HEK293 (cell line): ENCODE measurements around the gene MELTF.

Experiments used
- CTCF ChIA-PET: fragments of 350-600 bp; formaldehyde crosslinking; extraction: SDS; loops from one replicate; lab custom pipeline; 2021; ENCODE audit warnings: antibody characterized with exemption; lab: Yijun Ruan, JAX
- POLR2A ChIA-PET: fragments of 300-600 bp; formaldehyde crosslinking; extraction: SDS; loops from one replicate; lab custom pipeline; 2020; ENCODE audit warnings: antibody characterized with exemption, inconsistent platforms; lab: Yijun Ruan, JAX
- H3K27ac ChIP-seq: fragments of 200-500 bp; sonication (Bioruptor generic); 2 replicates; pipeline ENCODE4 v1.5.1; 2014; ENCODE audit warnings: low read depth, low read length, control low read depth, inconsistent platforms; ENCODE audit errors: extremely low read depth
- H3K36me3 ChIP-seq, 2 experiments: fragments of 200-500 bp in 1 of 2; sonication (Bioruptor generic) in 1 of 2; 1 replicate in 1 of 2; 2 replicates in 1 of 2; pipeline ENCODE4 v1.5.1; 2014 to 2017; ENCODE audit warnings: inconsistent platforms in 2 of 2, low read length in 2 of 2; ENCODE audit not compliant: control insufficient read depth in 2 of 2, insufficient read depth in 1 of 2
- H3K4me1 ChIP-seq: fragments of 200-500 bp; sonication (Bioruptor generic); 2 replicates; pipeline ENCODE4 v1.5.1; 2014; ENCODE audit warnings: mild to moderate bottlenecking, low read length, inconsistent platforms; ENCODE audit not compliant: control insufficient read depth, insufficient read depth
- H3K4me3 ChIP-seq: 2 replicates; pipeline ENCODE4 v1.5.1; 2011; ENCODE audit warnings: low read depth, mild to moderate bottlenecking, control low read depth, low read length, moderate library complexity
- H3K9me3 ChIP-seq: fragments of 200-500 bp; sonication (Bioruptor generic); 2 replicates; pipeline ENCODE4 v1.5.1; 2014; ENCODE audit warnings: low read depth, low read length, inconsistent platforms; ENCODE audit not compliant: control insufficient read depth, insufficient read depth
- GLIS2 ChIP-seq: fragments of 450-650 bp; formaldehyde crosslinking; IDR thresholded peaks from 2 replicates; pipeline ENCODE4 v1.5.1; 2016; ENCODE audit warnings: missing biosample characterization, missing genetic modification characterization
- KLF7 ChIP-seq: fragments of 450-650 bp; formaldehyde crosslinking; IDR thresholded peaks from 2 replicates; pipeline ENCODE4 v1.5.1; 2016; ENCODE audit warnings: missing biosample characterization, missing genetic modification characterization, borderline replicate concordance
- KLF9 ChIP-seq: fragments of 450-650 bp; formaldehyde crosslinking; IDR thresholded peaks from 2 replicates; pipeline ENCODE4 v1.5.1; 2016; ENCODE audit warnings: missing biosample characterization, missing genetic modification characterization, low read depth
- ZIC2 ChIP-seq: fragments of 450-650 bp; formaldehyde crosslinking; IDR thresholded peaks from 2 replicates; pipeline ENCODE4 v1.5.1; 2016; ENCODE audit warnings: missing biosample characterization, missing genetic modification characterization
- ZNF10 ChIP-seq: fragments of 450-650 bp; formaldehyde crosslinking; IDR thresholded peaks from 2 replicates; pipeline ENCODE4 v1.5.1; 2017; ENCODE audit warnings: missing biosample characterization, missing genetic modification characterization
- ZNF175 ChIP-seq: fragments of 450-650 bp; formaldehyde crosslinking; IDR thresholded peaks from 2 replicates; pipeline ENCODE4 v1.5.1; 2016; ENCODE audit warnings: missing biosample characterization, missing genetic modification characterization
- ZNF302 ChIP-seq: fragments of 450-650 bp; formaldehyde crosslinking; IDR thresholded peaks from 2 replicates; pipeline ENCODE4 v1.5.1; 2016; ENCODE audit warnings: missing biosample characterization, missing genetic modification characterization, low read depth
- ZNF624 ChIP-seq: fragments of 450-650 bp; formaldehyde crosslinking; IDR thresholded peaks from 2 replicates; pipeline ENCODE4 v1.5.1; 2017; ENCODE audit warnings: missing biosample characterization, missing genetic modification characterization
- ZNF701 ChIP-seq: fragments of 450-650 bp; formaldehyde crosslinking; IDR thresholded peaks from 2 replicates; pipeline ENCODE4 v1.5.1; 2016; ENCODE audit warnings: missing biosample characterization, missing genetic modification characterization
- ZNF776 ChIP-seq: fragments of 450-650 bp; formaldehyde crosslinking; IDR thresholded peaks from 2 replicates; pipeline ENCODE4 v1.5.0; 2017; ENCODE audit warnings: missing biosample characterization, missing genetic modification characterization, borderline replicate concordance
- ZNF777 ChIP-seq: fragments of 450-650 bp; formaldehyde crosslinking; IDR thresholded peaks from 2 replicates; pipeline ENCODE4 v1.5.1; 2017; ENCODE audit warnings: missing biosample characterization, missing genetic modification characterization, borderline replicate concordance
- ZNF785 ChIP-seq: fragments of 450-650 bp; formaldehyde crosslinking; IDR thresholded peaks from 2 replicates; pipeline ENCODE4 v1.5.1; 2016; ENCODE audit warnings: missing biosample characterization, missing genetic modification characterization
- TF ChIP-seq, protein P1 (sequence below): fragments of 450-650 bp; formaldehyde crosslinking; IDR thresholded peaks from 2 replicates; pipeline ENCODE4 v1.5.1; 2016; ENCODE audit warnings: missing biosample characterization, missing genetic modification characterization
- TF ChIP-seq, protein P2 (sequence below): fragments of 450-650 bp; formaldehyde crosslinking; IDR thresholded peaks from 2 replicates; pipeline ENCODE4; 2016; ENCODE audit warnings: missing biosample characterization, missing genetic modification characterization
- TF ChIP-seq, protein P3 (sequence below): fragments of 450-650 bp; formaldehyde crosslinking; IDR thresholded peaks from 2 replicates; pipeline ENCODE4 v1.5.1; 2017; ENCODE audit warnings: missing biosample characterization, missing genetic modification characterization
- TF ChIP-seq, protein P4 (sequence below): fragments of 450-650 bp; formaldehyde crosslinking; IDR thresholded peaks from 2 replicates; pipeline ENCODE4 v1.5.1; 2016; ENCODE audit warnings: missing biosample characterization, missing genetic modification characterization, borderline replicate concordance

MELTF gene

DNA sequence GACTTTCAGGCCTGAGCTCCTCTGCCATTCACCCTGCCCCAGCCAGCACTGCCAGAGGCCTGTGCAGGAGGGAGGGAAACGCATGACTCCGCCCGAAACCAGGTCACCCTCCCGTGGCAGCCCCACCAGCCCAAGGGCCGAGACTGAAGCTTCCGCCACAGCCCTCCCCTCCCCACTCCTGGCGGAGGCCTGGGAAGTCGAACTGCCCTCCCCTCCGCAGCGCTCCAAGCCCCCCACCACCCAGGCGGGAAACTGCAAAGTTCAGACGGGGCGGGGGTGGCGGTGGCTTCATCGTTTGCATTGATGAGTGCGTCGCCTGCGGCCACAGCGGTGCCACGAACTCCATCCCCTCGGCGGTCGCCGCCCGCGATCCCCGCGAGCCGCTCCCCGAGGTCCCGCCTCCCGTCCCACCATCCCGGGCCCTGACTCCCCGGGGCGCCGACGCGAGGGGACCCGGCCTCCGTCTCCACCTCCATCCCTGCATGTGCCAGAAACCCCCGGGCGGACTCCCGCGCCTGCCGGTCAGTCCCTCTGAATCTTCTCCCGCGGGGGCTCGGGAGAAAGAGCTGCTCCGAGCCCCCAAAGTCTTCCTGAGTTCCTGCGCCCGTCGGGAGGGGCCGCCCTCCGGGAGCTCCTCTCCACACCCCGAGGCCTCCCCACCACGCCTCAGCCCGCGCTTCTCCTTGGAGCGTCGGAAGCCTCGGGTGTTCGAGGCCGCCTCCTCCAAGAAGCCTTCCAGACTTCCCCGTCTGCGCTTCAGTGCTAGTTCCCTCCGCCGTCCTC is 698 bp downstream of the MELTF start (continued):
- TF ChIP-seq ZNF777 (no peak), KLF7 (tag by site-specific recombination) (peak; percentile 36; the same call in 1 of the 2 replicates)
- TF ChIP-seq, all 188 proteins: peak for 3

DNA sequence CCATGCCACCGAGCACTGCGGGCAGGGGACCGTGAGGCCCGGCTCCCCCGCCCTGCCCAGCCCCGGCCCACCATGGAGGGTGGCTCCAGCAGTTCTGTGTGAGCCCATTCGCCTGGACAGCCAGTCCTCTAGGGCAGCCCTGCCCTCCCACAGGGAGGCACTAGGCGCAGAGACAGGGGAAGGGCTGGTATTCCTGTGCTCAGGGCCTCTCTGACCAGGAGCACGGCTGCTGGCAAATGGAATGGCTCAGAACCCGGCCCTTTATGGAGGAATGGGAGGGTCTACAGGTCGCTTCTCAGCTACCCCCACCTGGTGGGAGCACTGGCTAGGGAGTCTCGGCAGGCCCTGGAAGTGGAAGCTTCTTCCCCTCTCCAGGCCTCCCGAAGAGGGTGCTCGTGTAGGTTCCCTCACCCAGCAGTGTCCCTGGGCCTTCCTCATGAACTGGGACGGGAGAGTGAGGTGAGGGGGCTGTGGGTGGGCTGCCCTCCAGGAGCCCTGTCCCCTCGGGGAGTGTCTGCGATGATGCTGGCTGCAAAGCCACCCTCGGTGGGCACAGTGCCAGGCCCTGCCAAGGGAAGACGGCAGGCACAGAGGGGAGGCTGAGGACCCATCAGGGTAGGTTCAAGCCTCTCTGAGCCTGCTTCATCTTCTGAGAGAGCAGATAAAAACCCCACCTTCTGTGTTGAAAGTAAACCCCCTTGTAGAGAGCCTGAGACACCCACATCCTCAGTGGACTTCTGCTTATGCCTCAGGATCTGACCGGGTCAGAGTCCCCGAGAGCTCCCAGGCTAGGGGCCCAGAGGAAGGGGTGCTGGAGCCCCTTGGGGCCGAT is 1.5 kb downstream of the MELTF start:
- no peak overlapping the region for H3K4me3 ChIP-seq
- H3K9me3 ChIP-seq, result no peaks in the 10 kb centered on the region
- ChIA-PET POLR2A (interaction anchor here (0.8 kb wide), 1 partner anchor 87 kb away, joined by 4 read pairs; no protein-coding TSS in a partner anchor), CTCF (interaction anchor here (1.0 kb wide), 1 partner anchor 25 kb away, joined by 3 read pairs; no protein-coding TSS in a partner anchor)
- no peak overlapping the region for H3K27ac ChIP-seq
- peak; percentile 41; the same call in 1 of the 2 replicates for TF ChIP-seq ZIC2 (tag by site-specific recombination)
- TF ChIP-seq, protein P1, sequence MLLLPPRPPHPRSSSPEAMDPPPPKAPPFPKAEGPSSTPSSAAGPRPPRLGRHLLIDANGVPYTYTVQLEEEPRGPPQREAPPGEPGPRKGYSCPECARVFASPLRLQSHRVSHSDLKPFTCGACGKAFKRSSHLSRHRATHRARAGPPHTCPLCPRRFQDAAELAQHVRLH (tag by site-specific recombination), result no peak
- peaks cover 0 to 28% of the 10 kb centered on the region in 2 experiments; a peak in 1 of 3 replicates for H3K36me3 ChIP-seq
- H3K4me1 ChIP-seq, result no peaks in the 10 kb centered on the region

DNA sequence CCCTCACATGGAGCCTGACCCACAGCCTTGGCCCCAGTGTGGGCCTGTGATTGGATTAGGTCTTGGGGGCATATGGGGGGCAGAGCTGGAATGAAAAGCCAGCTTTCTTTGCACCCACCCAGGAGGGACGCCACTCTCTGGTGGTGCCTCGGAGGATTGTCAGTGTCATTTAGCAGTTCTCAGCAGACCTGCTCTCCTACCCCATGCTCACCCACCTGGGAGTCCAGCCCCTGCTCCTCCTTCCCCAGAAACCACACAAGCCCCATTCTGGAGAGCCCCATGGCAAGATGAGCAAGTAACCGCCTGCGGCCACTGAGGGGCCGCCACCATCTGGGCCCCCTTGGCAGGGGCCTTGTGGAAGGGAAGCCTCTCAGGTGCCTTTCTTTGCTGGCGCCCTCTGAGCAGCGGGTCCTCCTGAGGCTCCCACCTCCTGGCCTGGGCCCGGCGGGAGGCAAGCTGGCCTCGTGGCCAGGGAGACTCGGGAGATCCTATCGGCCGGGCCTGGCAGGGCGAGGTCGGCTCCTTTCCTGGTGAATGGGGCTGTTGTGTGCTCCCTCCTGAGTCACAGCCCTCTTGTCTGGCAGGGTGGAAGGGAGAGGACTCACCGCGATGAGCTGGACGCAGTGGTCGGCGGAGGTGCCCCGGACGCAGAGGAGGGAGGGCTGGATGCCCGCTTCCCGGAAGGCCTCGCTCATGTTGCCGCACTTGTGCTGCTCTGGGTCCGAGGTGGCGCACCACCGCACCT is 2.3 kb downstream of the MELTF start:
- H3K4me1 ChIP-seq, result no peaks in the 10 kb centered on the region
- no peaks in the 10 kb centered on the region for H3K9me3 ChIP-seq
- CTCF ChIA-PET, result no interaction called here
- POLR2A ChIA-PET, result no interaction called here
- TF ChIP-seq ZNF776 (tag by site-specific recombination) (no peak), GLIS2 (0 out of 2 replicates have a peak, but pooled peaks have one; percentile 30)
- no peak overlapping the region for H3K27ac ChIP-seq
- H3K36me3 ChIP-seq, result peaks cover 0 to 28% of the 10 kb centered on the region in 2 experiments; a peak in 1 of 3 replicates
- H3K4me3 ChIP-seq, result no peak overlapping the region

DNA sequence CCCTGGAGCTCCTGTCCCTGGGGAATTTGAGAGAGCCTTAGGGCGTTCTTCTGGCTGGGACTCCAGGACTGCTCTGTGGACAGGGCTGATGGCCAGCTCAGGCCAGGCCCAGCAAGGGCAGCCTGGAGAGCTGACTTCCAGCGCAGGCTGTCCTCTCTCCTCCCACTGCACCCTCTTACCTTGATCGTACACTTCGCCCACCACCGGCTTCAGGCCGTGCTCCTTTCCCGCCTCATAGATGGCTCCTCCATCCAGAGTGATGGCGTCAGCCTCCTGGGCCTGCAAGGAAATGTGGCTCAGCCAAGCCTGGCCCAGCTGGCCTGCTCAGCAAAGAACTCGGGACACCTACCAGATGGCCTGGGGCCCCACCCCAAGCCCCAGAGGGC is 3.1 kb downstream of the MELTF start:
- no peak overlapping the region for H3K27ac ChIP-seq
- CTCF ChIA-PET, result no interaction called here
- H3K4me3 ChIP-seq, result no peak overlapping the region
- no peaks in the 10 kb centered on the region for H3K4me1 ChIP-seq
- POLR2A ChIA-PET, result no interaction called here
- H3K9me3 ChIP-seq, result no peaks in the 10 kb centered on the region
- peaks cover 0 to 28% of the 10 kb centered on the region in 2 experiments; a peak in 1 of 3 replicates for H3K36me3 ChIP-seq
- TF ChIP-seq, protein P2, sequence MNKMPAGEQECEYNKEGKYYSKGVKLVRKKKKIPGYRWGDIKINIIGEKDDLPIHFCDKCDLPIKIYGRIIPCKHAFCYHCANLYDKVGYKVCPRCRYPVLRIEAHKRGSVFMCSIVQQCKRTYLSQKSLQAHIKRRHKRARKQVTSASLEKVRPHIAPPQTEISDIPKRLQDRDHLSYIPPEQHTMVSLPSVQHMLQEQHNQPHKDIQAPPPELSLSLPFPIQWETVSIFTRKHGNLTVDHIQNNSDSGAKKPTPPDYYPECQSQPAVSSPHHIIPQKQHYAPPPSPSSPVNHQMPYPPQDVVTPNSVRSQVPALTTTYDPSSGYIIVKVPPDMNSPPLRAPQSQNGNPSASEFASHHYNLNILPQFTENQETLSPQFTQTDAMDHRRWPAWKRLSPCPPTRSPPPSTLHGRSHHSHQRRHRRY (tag by site-specific recombination), result no peak
- TF ChIP-seq, protein P3, sequence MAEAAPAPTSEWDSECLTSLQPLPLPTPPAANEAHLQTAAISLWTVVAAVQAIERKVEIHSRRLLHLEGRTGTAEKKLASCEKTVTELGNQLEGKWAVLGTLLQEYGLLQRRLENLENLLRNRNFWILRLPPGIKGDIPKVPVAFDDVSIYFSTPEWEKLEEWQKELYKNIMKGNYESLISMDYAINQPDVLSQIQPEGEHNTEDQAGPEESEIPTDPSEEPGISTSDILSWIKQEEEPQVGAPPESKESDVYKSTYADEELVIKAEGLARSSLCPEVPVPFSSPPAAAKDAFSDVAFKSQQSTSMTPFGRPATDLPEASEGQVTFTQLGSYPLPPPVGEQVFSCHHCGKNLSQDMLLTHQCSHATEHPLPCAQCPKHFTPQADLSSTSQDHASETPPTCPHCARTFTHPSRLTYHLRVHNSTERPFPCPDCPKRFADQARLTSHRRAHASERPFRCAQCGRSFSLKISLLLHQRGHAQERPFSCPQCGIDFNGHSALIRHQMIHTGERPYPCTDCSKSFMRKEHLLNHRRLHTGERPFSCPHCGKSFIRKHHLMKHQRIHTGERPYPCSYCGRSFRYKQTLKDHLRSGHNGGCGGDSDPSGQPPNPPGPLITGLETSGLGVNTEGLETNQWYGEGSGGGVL (tag by site-specific recombination), result no peak
- no peak for TF ChIP-seq ZNF175 (tag by site-specific recombination)
- TF ChIP-seq GLIS2, result no peak
- no peak for TF ChIP-seq KLF9 (tag by site-specific recombination)
- no peak for TF ChIP-seq ZNF624 (tag by site-specific recombination)
- no peak for TF ChIP-seq ZNF701 (tag by site-specific recombination)
- TF ChIP-seq ZNF302 (tag by site-specific recombination), result no peak
- TF ChIP-seq ZNF785 (tag by site-specific recombination), result no peak
- TF ChIP-seq, protein P4, sequence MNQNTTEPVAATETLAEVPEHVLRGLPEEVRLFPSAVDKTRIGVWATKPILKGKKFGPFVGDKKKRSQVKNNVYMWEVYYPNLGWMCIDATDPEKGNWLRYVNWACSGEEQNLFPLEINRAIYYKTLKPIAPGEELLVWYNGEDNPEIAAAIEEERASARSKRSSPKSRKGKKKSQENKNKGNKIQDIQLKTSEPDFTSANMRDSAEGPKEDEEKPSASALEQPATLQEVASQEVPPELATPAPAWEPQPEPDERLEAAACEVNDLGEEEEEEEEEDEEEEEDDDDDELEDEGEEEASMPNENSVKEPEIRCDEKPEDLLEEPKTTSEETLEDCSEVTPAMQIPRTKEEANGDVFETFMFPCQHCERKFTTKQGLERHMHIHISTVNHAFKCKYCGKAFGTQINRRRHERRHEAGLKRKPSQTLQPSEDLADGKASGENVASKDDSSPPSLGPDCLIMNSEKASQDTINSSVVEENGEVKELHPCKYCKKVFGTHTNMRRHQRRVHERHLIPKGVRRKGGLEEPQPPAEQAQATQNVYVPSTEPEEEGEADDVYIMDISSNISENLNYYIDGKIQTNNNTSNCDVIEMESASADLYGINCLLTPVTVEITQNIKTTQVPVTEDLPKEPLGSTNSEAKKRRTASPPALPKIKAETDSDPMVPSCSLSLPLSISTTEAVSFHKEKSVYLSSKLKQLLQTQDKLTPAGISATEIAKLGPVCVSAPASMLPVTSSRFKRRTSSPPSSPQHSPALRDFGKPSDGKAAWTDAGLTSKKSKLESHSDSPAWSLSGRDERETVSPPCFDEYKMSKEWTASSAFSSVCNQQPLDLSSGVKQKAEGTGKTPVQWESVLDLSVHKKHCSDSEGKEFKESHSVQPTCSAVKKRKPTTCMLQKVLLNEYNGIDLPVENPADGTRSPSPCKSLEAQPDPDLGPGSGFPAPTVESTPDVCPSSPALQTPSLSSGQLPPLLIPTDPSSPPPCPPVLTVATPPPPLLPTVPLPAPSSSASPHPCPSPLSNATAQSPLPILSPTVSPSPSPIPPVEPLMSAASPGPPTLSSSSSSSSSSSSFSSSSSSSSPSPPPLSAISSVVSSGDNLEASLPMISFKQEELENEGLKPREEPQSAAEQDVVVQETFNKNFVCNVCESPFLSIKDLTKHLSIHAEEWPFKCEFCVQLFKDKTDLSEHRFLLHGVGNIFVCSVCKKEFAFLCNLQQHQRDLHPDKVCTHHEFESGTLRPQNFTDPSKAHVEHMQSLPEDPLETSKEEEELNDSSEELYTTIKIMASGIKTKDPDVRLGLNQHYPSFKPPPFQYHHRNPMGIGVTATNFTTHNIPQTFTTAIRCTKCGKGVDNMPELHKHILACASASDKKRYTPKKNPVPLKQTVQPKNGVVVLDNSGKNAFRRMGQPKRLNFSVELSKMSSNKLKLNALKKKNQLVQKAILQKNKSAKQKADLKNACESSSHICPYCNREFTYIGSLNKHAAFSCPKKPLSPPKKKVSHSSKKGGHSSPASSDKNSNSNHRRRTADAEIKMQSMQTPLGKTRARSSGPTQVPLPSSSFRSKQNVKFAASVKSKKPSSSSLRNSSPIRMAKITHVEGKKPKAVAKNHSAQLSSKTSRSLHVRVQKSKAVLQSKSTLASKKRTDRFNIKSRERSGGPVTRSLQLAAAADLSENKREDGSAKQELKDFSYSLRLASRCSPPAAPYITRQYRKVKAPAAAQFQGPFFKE (tag by site-specific recombination), result no peak
- TF ChIP-seq ZNF10 (tag by site-specific recombination), result no peak
